Body of pancreas (tissue), 4 donors: Measurements from ENCODE around the gene ZBTB21.

Experiments
- CTCF ChIP-seq, 7 experiments: fragments of 450-650 bp in 4 of 7; fragments of 200-600 bp in 3 of 7; sonication (generic) in 3 of 7; IDR thresholded peaks; one replicate each; pipeline ENCODE4 v1.5.1; 2016 to 2019; ENCODE audit warnings: antibody characterized with exemption in 7 of 7
- POLR2A ChIP-seq, 3 donors: fragments of 450-650 bp; IDR thresholded peaks; one replicate each; pipeline ENCODE4 v1.6.1; 2016; ENCODE audit warnings: antibody characterized with exemption in 3 of 3, mild to moderate bottlenecking in 2 of 3

GRCh38 chr21:42027822-42028765, 17.9 kb upstream of the ZBTB21 start:
- no peak for TF ChIP-seq POLR2A (IDR thresholded peaks at IDR 0.05)
- no peak for TF ChIP-seq CTCF (IDR thresholded peaks at IDR 0.05)
